ENCODE data around the gene HIVEP3. TPM values are rescaled to one million over a fixed set of nuclear protein-coding genes. Genes with fewer than 3 reads are reported as not detected.

HIVEP3 gene
- total and polyA plus RNA-seq, 2 donors (not counting 1 experiment from before 2014, with no cell fraction given), result 2.0 to 5.1 TPM

- Histone ChIP-seq H3K27ac (ENCODE audit: low read length in 2 of 2) (no peak overlapping the region), H3K4me2 (replicated peaks; ENCODE audit: low read depth, low read length, poor library complexity, severe bottlenecking) (no peak overlapping the region), H2AFZ (ENCODE audit: insufficient read depth, low read depth, low read length, poor library complexity, severe bottlenecking) (no peak overlapping the region), H3K9me3 (ENCODE audit: control extremely low read depth in 1 of 3, control insufficient read depth in 2 of 3, insufficient read depth in 1 of 3, low read length in 2 of 3) (no peaks in the 10 kb centered on the region), H3K79me2 (ENCODE audit: control insufficient read depth, insufficient read depth, low read length) (no peaks in the 10 kb centered on the region), H4K20me1 (ENCODE audit: control insufficient read depth, insufficient read depth, low read length, poor library complexity, severe bottlenecking) (no peaks in the 10 kb centered on the region), H3K9ac (ENCODE audit: low read length) (no peak overlapping the region), H3K27me3 (replicated peaks in 1 of 4; ENCODE audit: control extremely low read depth in 1 of 4, control insufficient read depth in 3 of 4, insufficient read depth in 4 of 4, low read length in 3 of 4) (peaks cover 0 to 23% (median 2%) of the 10 kb centered on the region in 4 experiments), H3K36me3 (replicated peaks in 1 of 2; ENCODE audit: control extremely low read depth in 1 of 2, control insufficient read depth in 1 of 2, extremely low read depth in 1 of 2, insufficient read depth in 2 of 2, low read length in 1 of 2) (no peaks in the 10 kb centered on the region), H3K4me3 (ENCODE audit: control extremely low read depth in 1 of 5, extremely low read depth in 1 of 5, insufficient read depth in 1 of 5, low read depth in 2 of 5, low read length in 4 of 5) (no peak overlapping the region), H3K4me1 (ENCODE audit: control insufficient read depth in 2 of 2, insufficient read depth in 2 of 2, low read length in 2 of 2) (no peaks in the 10 kb centered on the region)
- no peak for DNase-seq
- no peak overlapping the region for H3K27ac Mint-ChIP-seq
- POLR2A ChIA-PET, result no interaction called here
- H3K4me1 Mint-ChIP-seq, result peaks cover 6% of the 10 kb centered on the region
- WGBS (ENCODE audit: insufficient coverage), result 58% methylated on average over 5 of the region's 5 CpGs
- H3K4me3 Mint-ChIP-seq, result no peak overlapping the region
- intact Hi-C loops (cut with micrococcal nuclease), result no loop called here
- H3K27me3 Mint-ChIP-seq, result peaks cover 34% of the 10 kb centered on the region
- CTCF ChIA-PET, result no interaction called here
- H3K9me3 Mint-ChIP-seq (ENCODE audit: insufficient read depth), result no peaks in the 10 kb centered on the region
- no peak for ATAC-seq (ENCODE audit: low read depth)
- no peak for TF ChIP-seq EZH2 (IDR thresholded peaks at IDR 0.05; ENCODE audit: borderline replicate concordance, insufficient read depth, low read depth, low read length, poor library complexity, severe bottlenecking)
- no peak for TF ChIP-seq CTCF (IDR thresholded peaks at IDR 0.05)
Observed at GRCh38 chr1:41485605-41486004, 433.1 kb downstream of the HIVEP3 start.

GRCh38 chr1:41484402-41485241 lies 434.1 kb downstream of the HIVEP3 start, which contains the start of gene EDN2:
Gene EDN2 (minus strand): TSS chr1:41484683. CDS start chr1:41484601, 82 bp downstream.
- DNase-seq (no peak), ATAC-seq (ENCODE audit: low read depth) (no peak)
- no peak within 1 kb of the TSS for H3K27ac Mint-ChIP-seq
- WGBS (ENCODE audit: insufficient coverage), result 72% methylated on average over 21 of the region's 27 CpGs
- TF ChIP-seq EZH2 (IDR thresholded peaks at IDR 0.05; ENCODE audit: borderline replicate concordance, insufficient read depth, low read depth, low read length, poor library complexity, severe bottlenecking), result no peak
- no peaks in the 10 kb centered on the region for H3K79me2 ChIP-seq (ENCODE audit: control insufficient read depth, insufficient read depth, low read length)
- peaks cover 0 to 23% (median 1%) of the 10 kb centered on the region in 4 experiments for H3K27me3 ChIP-seq (replicated peaks in 1 of 4; ENCODE audit: control extremely low read depth in 1 of 4, control insufficient read depth in 3 of 4, insufficient read depth in 4 of 4, low read length in 3 of 4)
- no peaks in the 10 kb centered on the region for H3K4me1 ChIP-seq (ENCODE audit: control insufficient read depth in 2 of 2, insufficient read depth in 2 of 2, low read length in 2 of 2)
- no peak within 1 kb of the TSS for H3K9ac ChIP-seq (ENCODE audit: low read length)
- CTCF ChIA-PET, result no interaction called here
- no peaks in the 10 kb centered on the region for H3K9me3 ChIP-seq (ENCODE audit: control extremely low read depth in 1 of 3, control insufficient read depth in 2 of 3, insufficient read depth in 1 of 3, low read length in 2 of 3)
- H3K4me3 Mint-ChIP-seq, result no peak within 1 kb of the TSS
- POLR2A ChIA-PET, result no interaction called here
- H3K4me1 Mint-ChIP-seq, result peaks cover 6% of the 10 kb centered on the region
- H3K4me2 ChIP-seq (replicated peaks; ENCODE audit: low read depth, low read length, poor library complexity, severe bottlenecking), result no peak within 1 kb of the TSS
- H3K27ac ChIP-seq (ENCODE audit: low read length in 2 of 2), result no peak within 1 kb of the TSS
- intact Hi-C loops (cut with micrococcal nuclease), result no loop called here
- H3K27me3 Mint-ChIP-seq, result peaks cover 29% of the 10 kb centered on the region
- no peak within 1 kb of the TSS for H3K4me3 ChIP-seq (ENCODE audit: control extremely low read depth in 1 of 5, extremely low read depth in 1 of 5, insufficient read depth in 1 of 5, low read depth in 2 of 5, low read length in 4 of 5)
- no peaks in the 10 kb centered on the region for H3K36me3 ChIP-seq (replicated peaks in 1 of 2; ENCODE audit: control extremely low read depth in 1 of 2, control insufficient read depth in 1 of 2, extremely low read depth in 1 of 2, insufficient read depth in 2 of 2, low read length in 1 of 2)
- H3K9me3 Mint-ChIP-seq (ENCODE audit: insufficient read depth), result no peaks in the 10 kb centered on the region
- no peaks in the 10 kb centered on the region for H4K20me1 ChIP-seq (ENCODE audit: control insufficient read depth, insufficient read depth, low read length, poor library complexity, severe bottlenecking)
- no peak within 1 kb of the TSS for H2AFZ ChIP-seq (ENCODE audit: insufficient read depth, low read depth, low read length, poor library complexity, severe bottlenecking)
